Measurements from ENCODE around the gene TXNRD1. TPM values are rescaled to one million over a fixed set of nuclear protein-coding genes. Genes with fewer than 3 reads are reported as not detected.

TXNRD1 gene
- total RNA-seq, 2 donors from 2014 or later: 75.8 to 103 TPM

- Mint-ChIP-seq H3K27me3 (no peaks in the 10 kb centered on the region), H3K9me3 (no peaks in the 10 kb centered on the region), H3K4me1 (ENCODE audit: low read depth in 2 of 2) (peaks cover 0 to 3% of the 10 kb centered on the region in 2 donors), H3K36me3 (peaks cover 21% of the 10 kb centered on the region), H3K4me3 (no peak overlapping the region), H3K27ac (no peak overlapping the region)
- no peak for DNase-seq (ENCODE audit: low spot score)
- no peak for ATAC-seq
These were observed 129.9 kb downstream of the TXNRD1 start for GRCh38 chr12:104345234-104346066.

DNA sequence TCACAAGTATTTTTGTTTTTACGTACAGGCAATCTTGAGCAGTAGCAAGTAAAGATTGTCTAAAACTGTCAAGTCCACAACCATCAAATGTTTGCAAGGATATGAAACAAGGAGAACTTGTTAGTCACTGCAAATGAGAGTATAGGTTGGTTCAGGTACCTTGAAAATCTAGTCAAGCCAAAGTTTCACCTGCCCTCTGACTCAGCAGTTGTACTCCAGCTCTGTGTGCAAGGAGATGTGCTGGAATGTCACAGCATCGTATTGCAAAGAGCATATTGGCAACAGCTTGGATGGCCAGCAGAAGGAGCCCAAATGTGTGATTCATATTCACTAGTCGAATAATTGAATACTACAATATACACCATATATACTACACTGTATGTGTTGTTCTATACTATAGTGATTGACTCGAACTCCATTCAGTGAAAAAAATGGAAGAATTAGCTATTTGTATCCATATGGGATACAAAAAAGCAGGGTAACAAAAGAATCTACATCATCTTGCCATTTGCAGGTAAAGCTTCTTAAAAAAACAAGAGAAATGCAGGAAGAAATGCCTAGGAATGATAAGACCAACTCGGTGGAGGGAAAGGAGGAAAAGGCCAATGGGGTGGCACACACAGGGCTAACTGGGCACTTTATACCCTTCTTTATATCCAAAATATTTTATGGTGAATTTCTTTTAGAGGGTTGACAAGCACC is 131.9 kb downstream of the TXNRD1 start:
- ATAC-seq (no peak), DNase-seq (ENCODE audit: low spot score) (no peak)
- H3K9me3 Mint-ChIP-seq: no peaks in the 10 kb centered on the region
- H3K27ac Mint-ChIP-seq: no peak overlapping the region
- H3K4me1 Mint-ChIP-seq (ENCODE audit: low read depth in 2 of 2): peaks cover 3 to 7% of the 10 kb centered on the region in 2 donors
- peaks cover 16% of the 10 kb centered on the region for H3K36me3 Mint-ChIP-seq
- H3K4me3 Mint-ChIP-seq: no peak overlapping the region
- no peaks in the 10 kb centered on the region for H3K27me3 Mint-ChIP-seq

DNA sequence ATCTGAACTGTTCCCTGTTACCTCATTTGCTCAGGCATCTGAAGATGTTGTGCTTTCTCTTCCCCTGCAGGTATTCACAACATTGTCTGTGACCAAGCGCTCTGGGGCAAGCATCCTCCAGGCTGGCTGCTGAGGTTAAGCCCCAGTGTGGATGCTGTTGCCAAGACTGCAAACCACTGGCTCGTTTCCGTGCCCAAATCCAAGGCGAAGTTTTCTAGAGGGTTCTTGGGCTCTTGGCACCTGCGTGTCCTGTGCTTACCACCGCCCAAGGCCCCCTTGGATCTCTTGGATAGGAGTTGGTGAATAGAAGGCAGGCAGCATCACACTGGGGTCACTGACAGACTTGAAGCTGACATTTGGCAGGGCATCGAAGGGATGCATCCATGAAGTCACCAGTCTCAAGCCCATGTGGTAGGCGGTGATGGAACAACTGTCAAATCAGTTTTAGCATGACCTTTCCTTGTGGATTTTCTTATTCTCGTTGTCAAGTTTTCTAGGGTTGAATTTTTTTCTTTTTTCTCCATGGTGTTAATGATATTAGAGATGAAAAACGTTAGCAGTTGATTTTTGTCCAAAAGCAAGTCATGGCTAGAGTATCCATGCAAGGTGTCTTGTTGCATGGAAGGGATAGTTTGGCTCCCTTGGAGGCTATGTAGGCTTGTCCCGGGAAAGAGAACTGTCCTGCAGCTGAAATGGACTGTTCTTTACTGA is 132.9 kb downstream of the TXNRD1 start:
- DNase-seq (ENCODE audit: low spot score): no peak
- no peak for ATAC-seq
- H3K36me3 Mint-ChIP-seq: peaks cover 11% of the 10 kb centered on the region
- no peak overlapping the region for H3K27ac Mint-ChIP-seq
- no peaks in the 10 kb centered on the region for H3K27me3 Mint-ChIP-seq
- H3K9me3 Mint-ChIP-seq: no peaks in the 10 kb centered on the region
- H3K4me1 Mint-ChIP-seq (ENCODE audit: low read depth in 2 of 2): peaks cover 3 to 4% of the 10 kb centered on the region in 2 donors
- H3K4me3 Mint-ChIP-seq: no peak overlapping the region

DNA sequence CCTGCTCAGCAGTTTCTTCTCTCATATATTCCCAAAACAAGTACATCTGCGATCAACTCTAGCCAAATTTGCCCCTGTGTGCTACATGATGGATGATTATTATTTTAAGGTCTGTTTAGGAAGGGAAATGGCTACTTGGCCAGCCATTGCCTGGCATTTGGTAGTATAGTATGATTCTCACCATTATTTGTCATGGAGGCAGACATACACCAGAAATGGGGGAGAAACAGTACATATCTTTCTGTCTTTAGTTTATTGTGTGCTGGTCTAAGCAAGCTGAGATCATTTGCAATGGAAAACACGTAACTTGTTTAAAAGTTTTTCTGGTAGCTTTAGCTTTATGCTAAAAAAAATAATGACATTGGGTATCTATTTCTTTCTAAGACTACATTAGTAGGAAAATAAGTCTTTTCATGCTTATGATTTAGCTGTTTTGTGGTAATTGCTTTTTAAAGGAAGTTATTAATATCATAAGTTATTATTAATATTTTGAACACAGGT is 133.5 kb downstream of the TXNRD1 start:
- DNase-seq (ENCODE audit: low spot score): no peak
- Mint-ChIP-seq H3K9me3 (no peaks in the 10 kb centered on the region), H3K36me3 (peaks cover 11% of the 10 kb centered on the region), H3K4me1 (ENCODE audit: low read depth in 2 of 2) (peaks cover 3 to 4% of the 10 kb centered on the region in 2 donors), H3K27me3 (no peaks in the 10 kb centered on the region), H3K4me3 (no peak overlapping the region), H3K27ac (no peak overlapping the region)
- no peak for ATAC-seq

DNA sequence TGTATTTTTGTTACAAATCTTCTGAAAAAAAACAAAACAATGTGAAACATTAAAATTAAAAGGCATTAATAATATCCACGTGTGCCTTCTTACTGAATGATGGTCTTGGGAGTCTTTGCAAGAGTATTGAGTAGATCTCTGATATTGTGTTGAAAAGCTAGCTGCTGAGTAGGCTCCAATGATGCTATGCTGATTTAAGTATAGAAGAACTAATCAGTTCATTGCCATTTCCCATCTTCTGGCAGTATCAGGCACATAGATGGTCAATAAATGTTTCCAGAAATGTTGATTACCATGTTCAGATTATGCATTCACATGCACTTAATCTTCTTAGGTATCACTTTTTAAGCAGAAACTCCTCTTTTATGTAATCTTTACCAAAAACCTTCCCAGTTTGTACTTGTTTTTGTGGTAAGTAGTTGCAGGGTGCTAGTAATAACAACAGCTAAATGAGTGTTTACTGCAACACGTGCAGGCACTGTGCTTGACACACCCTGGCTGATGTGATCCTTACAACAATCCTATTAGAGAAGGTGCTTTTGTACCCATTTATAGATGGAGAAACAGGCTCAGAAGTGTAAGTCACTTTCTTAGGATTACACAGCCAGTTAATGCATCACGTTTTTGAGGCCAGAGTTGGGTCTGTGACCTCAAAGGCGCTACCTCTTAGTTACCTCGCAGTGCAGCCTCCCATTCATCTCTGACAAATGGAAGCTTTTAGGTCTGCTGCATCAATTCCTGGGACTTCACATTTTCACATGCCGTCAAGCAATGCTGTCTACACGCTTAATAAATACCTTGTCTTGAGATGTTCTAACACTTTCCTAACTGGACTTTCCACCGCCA is 134.9 kb downstream of the TXNRD1 start:
- DNase-seq (ENCODE audit: low spot score) (no peak), ATAC-seq (no peak)
- Mint-ChIP-seq H3K27ac (no peak overlapping the region), H3K9me3 (no peaks in the 10 kb centered on the region), H3K27me3 (no peaks in the 10 kb centered on the region), H3K4me1 (ENCODE audit: low read depth in 2 of 2) (peaks cover 3 to 4% of the 10 kb centered on the region in 2 donors), H3K4me3 (no peak overlapping the region), H3K36me3 (peaks cover 11% of the 10 kb centered on the region)

DNA sequence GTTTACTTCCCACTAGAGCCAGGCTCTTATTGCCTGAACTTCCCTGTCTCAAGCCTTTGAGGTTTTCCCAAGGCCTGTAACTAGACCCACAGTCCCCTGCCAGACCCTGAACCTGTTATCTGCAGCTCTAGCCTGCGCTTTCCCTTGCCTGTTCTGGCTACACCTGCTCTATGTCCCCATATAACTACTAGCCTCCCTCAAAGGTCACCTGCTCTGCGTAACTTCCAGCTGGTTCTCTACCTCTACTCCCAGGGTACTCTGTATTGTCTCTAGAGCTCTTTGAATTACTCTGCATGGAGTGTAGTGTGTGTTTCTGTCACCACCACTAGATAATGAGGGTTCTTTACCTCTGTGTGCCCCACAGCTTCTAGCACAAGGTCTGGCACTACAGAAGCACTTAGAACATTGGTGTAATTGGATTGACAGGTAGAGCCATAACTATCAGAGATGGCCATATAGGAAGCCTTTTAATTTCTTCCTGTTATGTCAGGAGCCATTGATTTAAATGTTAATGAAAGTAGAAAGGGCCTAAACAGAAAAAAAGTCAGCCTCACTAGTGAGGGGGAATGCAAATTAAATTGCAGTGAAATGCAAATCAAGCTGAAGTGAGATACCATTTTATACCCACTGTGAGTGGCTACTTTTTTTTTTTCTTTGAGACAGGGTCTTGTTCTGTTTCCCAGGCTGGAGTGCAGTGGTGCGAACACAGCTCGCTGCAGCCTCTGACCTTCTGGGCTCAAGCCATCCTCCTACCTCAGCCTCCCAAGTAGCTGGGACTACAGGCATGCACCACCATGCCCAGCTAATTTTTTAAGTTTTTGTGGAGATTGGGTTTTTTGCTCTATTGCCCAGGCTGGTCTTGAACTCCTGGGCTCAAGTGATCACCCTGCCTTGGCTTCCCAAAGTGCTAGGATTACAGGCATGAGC is 135.7 kb downstream of the TXNRD1 start:
- ATAC-seq (no peak), DNase-seq (ENCODE audit: low spot score) (no peak)
- Mint-ChIP-seq H3K27ac (no peak overlapping the region), H3K4me1 (ENCODE audit: low read depth in 2 of 2) (peaks cover 3 to 4% of the 10 kb centered on the region in 2 donors), H3K4me3 (no peak overlapping the region), H3K27me3 (no peaks in the 10 kb centered on the region), H3K9me3 (no peaks in the 10 kb centered on the region), H3K36me3 (peaks cover 11% of the 10 kb centered on the region)

GRCh38 chr12:104352106-104352713 is 136.6 kb downstream of the TXNRD1 start:
- H3K36me3 Mint-ChIP-seq: peaks cover 11% of the 10 kb centered on the region

DNA sequence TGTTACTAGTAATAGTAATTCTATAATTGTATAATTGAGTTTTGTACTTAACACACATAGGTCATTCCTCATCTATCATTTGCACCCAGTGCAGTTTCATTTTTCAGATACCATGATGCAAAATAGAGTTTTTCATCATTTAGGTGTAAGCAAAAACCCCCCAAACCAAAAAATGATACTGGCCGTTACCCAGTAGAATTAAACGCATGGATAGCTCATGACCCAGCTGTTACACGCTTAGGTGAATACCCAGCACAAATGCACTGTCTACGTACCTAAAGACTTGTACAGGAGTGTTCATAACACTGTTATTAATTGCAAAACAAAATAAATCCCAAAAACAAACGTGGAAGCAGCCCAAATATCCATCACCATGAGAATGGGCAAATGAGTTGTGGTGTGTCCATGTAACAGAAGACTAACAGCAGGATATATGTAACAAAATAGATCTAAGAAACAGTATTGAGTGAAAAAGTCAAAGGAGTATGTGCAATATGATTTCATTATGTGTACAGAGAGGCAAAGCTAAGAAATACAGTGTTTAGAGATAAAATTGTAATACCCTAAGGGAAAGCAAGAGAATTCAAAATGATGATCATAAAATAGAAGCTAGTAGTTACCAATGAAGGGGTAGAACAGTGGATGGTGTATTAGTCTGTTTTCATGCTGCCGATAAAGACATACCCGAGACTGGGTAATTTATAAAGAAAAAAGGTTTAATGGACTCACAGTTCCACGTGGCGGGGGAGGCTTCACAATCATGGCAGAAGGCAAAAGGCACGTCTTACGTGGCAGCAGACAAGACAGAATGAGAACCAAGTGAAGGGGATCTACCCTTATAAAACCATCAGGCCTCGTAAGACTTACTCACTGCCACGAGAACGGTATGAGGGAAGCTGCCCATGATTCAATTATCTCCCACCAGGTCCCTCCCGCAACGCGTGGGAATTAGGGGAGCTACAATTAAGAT is 137.7 kb downstream of the TXNRD1 start:
- ATAC-seq: no peak
- no peak overlapping the region for H3K4me3 Mint-ChIP-seq
- no peak overlapping the region for H3K27ac Mint-ChIP-seq
- DNase-seq (ENCODE audit: low spot score): no peak
- peaks cover 7% of the 10 kb centered on the region for H3K36me3 Mint-ChIP-seq
- peaks cover 3 to 4% of the 10 kb centered on the region in 2 donors for H3K4me1 Mint-ChIP-seq (ENCODE audit: low read depth in 2 of 2)
- no peaks in the 10 kb centered on the region for H3K9me3 Mint-ChIP-seq
- no peaks in the 10 kb centered on the region for H3K27me3 Mint-ChIP-seq

More at GRCh38 chr12:104352106-104352713, 136.6 kb downstream of the TXNRD1 start:
- H3K27me3 Mint-ChIP-seq: no peaks in the 10 kb centered on the region
- no peaks in the 10 kb centered on the region for H3K9me3 Mint-ChIP-seq
- peaks cover 3 to 4% of the 10 kb centered on the region in 2 donors for H3K4me1 Mint-ChIP-seq (ENCODE audit: low read depth in 2 of 2)
- DNase-seq (ENCODE audit: low spot score): no peak
- no peak overlapping the region for H3K27ac Mint-ChIP-seq
- no peak overlapping the region for H3K4me3 Mint-ChIP-seq
- no peak for ATAC-seq

GRCh38 chr12:104354167-104354867 is 138.7 kb downstream of the TXNRD1 start:
- Mint-ChIP-seq H3K9me3 (no peaks in the 10 kb centered on the region), H3K36me3 (peaks cover 7% of the 10 kb centered on the region), H3K27me3 (no peaks in the 10 kb centered on the region), H3K4me1 (ENCODE audit: low read depth in 2 of 2) (peaks cover 3 to 4% of the 10 kb centered on the region in 2 donors), H3K4me3 (no peak overlapping the region), H3K27ac (no peak overlapping the region)
- DNase-seq (ENCODE audit: low spot score) (no peak), ATAC-seq (no peak)

DNA sequence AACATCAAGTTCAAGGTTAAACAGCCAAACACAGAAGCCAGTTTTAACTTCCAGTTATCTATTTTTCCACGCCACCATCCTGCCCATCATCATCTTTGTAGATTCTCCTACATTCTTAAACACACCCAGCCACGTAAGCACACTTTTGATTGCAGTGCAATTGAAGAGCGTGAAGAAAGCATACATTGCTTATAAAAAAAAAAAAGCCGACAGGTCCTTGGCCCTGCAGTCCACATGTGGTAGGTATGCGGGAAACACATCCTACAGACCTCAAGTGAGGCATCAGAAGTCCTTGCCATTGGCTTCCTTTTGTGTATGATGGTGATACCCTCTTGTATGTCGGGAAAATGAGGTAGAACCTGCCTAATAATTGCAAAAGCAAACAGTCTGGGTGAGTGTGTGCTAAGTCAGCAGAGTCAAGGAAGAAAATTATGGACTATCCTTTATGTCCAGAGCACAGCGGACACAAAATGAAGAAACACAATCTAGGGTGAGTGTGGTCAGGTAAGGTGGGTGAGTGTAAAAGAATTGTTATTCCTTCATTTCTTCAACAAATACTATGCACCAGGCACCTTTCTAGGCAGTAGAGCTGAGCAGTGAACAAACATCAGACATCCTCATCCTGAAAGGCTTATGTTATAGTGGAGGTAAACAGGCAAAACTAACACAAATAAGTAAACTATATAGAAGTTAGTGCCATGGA is 139.4 kb downstream of the TXNRD1 start:
- DNase-seq (ENCODE audit: low spot score) (no peak), ATAC-seq (no peak)
- no peak overlapping the region for H3K27ac Mint-ChIP-seq
- no peak overlapping the region for H3K4me3 Mint-ChIP-seq
- no peaks in the 10 kb centered on the region for H3K9me3 Mint-ChIP-seq
- no peaks in the 10 kb centered on the region for H3K27me3 Mint-ChIP-seq
- peaks cover 7% of the 10 kb centered on the region for H3K36me3 Mint-ChIP-seq
- peaks cover 3 to 4% of the 10 kb centered on the region in 2 donors for H3K4me1 Mint-ChIP-seq (ENCODE audit: low read depth in 2 of 2)

Data from natural killer cell treated with Interleukin-12 subunit alpha and Interleukin-12 subunit beta and Interleukin-15 and Interleukin-18, amount 100 ng/mL, for 72 hours (primary cell).